Natural killer cell (primary cell): Measurements from ENCODE around the gene TPT1. TPM values are rescaled to one million over a fixed set of nuclear protein-coding genes. Genes with fewer than 3 reads are reported as not detected.

ENCODE experiments used
- ATAC-seq, 3 donors: fragments of 150-1000 bp in 2 of 3; fragments of 200-7000 bp in 1 of 3; cut with Tn5 transposase; 1 replicate in 1 of 3; 2 replicates in 2 of 3; pipeline ENCODE4 v1.10.0; 2021; ENCODE audit warnings: mild to moderate bottlenecking in 2 of 3, moderate library complexity in 2 of 3
- DNase-seq, 2 donors: peaks; one replicate each; pipeline versions ENCODE4 v3.0.0 to v3.0.0-alpha.2; 2013 to 2021; ENCODE audit warnings: mixed read lengths in 1 of 2
- H3K27ac ChIP-seq: one replicate; pipeline ENCODE4 v1.5.1; 2013; ENCODE audit warnings: mild to moderate bottlenecking, low read length
- H3K27me3 ChIP-seq: one replicate; pipeline ENCODE4 v1.6.1; 2013; ENCODE audit warnings: low read length; ENCODE audit not compliant: control insufficient read depth, insufficient read depth
- H3K36me3 ChIP-seq: one replicate; pipeline ENCODE4 v1.6.1; 2013; ENCODE audit warnings: low read length; ENCODE audit not compliant: control insufficient read depth, insufficient read depth
- H3K4me1 ChIP-seq: one replicate; pipeline ENCODE4 v1.6.1; 2013; ENCODE audit warnings: low read length; ENCODE audit not compliant: control insufficient read depth, insufficient read depth
- H3K4me3 ChIP-seq: one replicate; pipeline ENCODE4 v1.5.1; 2013; ENCODE audit warnings: low read length
- H3K9me3 ChIP-seq: one replicate; pipeline ENCODE4 v1.6.1; 2013; ENCODE audit warnings: low read length; ENCODE audit not compliant: control insufficient read depth, insufficient read depth
- H3K27ac Mint-ChIP-seq, 2 donors: one replicate each; pipeline ENCODE4 v1.8.0; 2022; ENCODE audit warnings: mild to moderate bottlenecking in 2 of 2, mixed read lengths in 2 of 2, moderate library complexity in 1 of 2
- H3K27me3 Mint-ChIP-seq, 2 donors: one replicate each; pipeline ENCODE4 v1.8.0; 2022; ENCODE audit warnings: low read depth in 2 of 2, mixed read lengths in 2 of 2
- H3K36me3 Mint-ChIP-seq: one replicate; pipeline ENCODE4 v1.8.0; 2022; ENCODE audit warnings: mixed read lengths
- H3K4me1 Mint-ChIP-seq, 2 donors: one replicate each; pipeline ENCODE4 v1.8.0; 2022; ENCODE audit warnings: mixed read lengths in 2 of 2
- H3K4me3 Mint-ChIP-seq: one replicate; pipeline ENCODE4 v1.8.0; 2022; ENCODE audit warnings: mild to moderate bottlenecking, moderate library complexity, mixed read lengths
- H3K9me3 Mint-ChIP-seq, 2 donors: one replicate each; pipeline ENCODE4 v1.8.0; 2022; ENCODE audit warnings: mixed read lengths in 2 of 2
- WGBS: methylation state at CpG from one replicate; pipeline ENCODE4 v1.1.7; 2013; ENCODE audit warnings: missing lambda C conversion rate; ENCODE audit not compliant: insufficient coverage; 5-methylcytosine and 5-hydroxymethylcytosine counted together
- intact Hi-C: fragments of 100-400 bp; cut with micrococcal nuclease; formaldehyde crosslinking; loops from one replicate; pipeline ENCODE4 v1.14.2; 2022
- total RNA-seq, 4 donors: library from RNA; stranded (reverse); fragments of 120-200 nt in 1 of 4; gene quantifications; one replicate each; pipeline versions ENCODE4 v1.2.3 to v1.2.4, GENCODE V29; 2013 to 2022
- TF ChIP-seq, protein P1 (sequence below): fragments of 200-600 bp; IDR thresholded peaks from one replicate; pipeline ENCODE4 v1.8.0; 2022; ENCODE audit warnings: antibody characterized with exemption

Gene TPT1
- total RNA-seq, 3 donors from 2014 or later (not counting 1 experiment from before 2014, with no cell fraction given): 2,606 to 3,166 (median 3,085) TPM

DNA sequence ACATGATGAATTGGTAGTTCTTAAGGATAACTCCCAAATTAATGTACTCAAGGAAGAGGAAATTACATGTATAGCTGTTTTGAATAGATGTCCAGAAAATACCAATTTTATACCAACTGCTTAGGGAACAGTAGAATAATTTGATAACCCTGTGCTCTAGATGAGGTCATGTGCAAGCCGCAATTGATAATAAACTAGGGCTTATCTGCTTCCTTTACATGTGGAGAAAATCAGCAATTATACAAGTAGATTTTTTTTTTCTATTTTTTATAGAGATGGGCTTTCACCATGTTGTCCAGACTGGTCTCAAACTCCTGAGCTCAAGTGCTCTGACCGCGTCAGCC lies 9.3 kb downstream of the TPT1 start:
- TF ChIP-seq, protein P1, sequence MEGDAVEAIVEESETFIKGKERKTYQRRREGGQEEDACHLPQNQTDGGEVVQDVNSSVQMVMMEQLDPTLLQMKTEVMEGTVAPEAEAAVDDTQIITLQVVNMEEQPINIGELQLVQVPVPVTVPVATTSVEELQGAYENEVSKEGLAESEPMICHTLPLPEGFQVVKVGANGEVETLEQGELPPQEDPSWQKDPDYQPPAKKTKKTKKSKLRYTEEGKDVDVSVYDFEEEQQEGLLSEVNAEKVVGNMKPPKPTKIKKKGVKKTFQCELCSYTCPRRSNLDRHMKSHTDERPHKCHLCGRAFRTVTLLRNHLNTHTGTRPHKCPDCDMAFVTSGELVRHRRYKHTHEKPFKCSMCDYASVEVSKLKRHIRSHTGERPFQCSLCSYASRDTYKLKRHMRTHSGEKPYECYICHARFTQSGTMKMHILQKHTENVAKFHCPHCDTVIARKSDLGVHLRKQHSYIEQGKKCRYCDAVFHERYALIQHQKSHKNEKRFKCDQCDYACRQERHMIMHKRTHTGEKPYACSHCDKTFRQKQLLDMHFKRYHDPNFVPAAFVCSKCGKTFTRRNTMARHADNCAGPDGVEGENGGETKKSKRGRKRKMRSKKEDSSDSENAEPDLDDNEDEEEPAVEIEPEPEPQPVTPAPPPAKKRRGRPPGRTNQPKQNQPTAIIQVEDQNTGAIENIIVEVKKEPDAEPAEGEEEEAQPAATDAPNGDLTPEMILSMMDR: no peak
- WGBS: 98% methylated on average over 2 of the region's 3 CpGs
- no peak overlapping the region for H3K27ac ChIP-seq
- peaks cover 62 to 73% of the 10 kb centered on the region in 2 donors for H3K4me1 Mint-ChIP-seq
- no peaks in the 10 kb centered on the region for H3K27me3 ChIP-seq
- H3K36me3 Mint-ChIP-seq: peaks cover 6% of the 10 kb centered on the region
- no peaks in the 10 kb centered on the region for H3K9me3 ChIP-seq
- no peak overlapping the region for H3K4me3 ChIP-seq
- peak overlapping the region; percentile 65 to 67 for H3K27ac Mint-ChIP-seq
- intact Hi-C loops: no loop called here
- no peak for DNase-seq
- H3K9me3 Mint-ChIP-seq: no peaks in the 10 kb centered on the region
- H3K4me3 Mint-ChIP-seq: no peak overlapping the region
- peaks cover 51% of the 10 kb centered on the region for H3K4me1 ChIP-seq
- H3K27me3 Mint-ChIP-seq: no peaks in the 10 kb centered on the region
- peaks cover 11% of the 10 kb centered on the region for H3K36me3 ChIP-seq
- ATAC-seq: no peak

DNA sequence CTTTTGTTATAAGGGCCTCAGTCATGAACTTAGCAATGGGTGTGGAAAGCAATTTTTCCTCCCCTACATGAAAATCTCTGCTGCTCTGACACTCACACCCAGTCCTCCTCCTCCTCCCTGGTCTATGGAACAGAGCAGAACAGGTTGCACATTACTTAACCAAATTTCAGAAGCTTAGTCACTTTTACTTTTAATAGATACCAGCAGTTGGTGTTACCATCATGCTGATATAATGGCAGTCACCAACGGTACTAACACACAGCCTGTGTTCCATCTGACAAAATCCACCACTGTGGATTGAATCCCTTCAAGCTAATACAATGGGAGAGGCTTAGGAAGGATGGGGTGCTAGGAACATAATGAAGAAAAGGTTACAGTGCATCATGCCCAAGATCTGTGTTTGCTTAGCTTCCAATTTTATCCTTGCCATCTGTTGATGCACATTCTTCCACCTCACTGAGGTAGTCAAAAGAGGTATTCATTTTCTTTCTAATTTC lies 9.8 kb downstream of the TPT1 start:
- DNase-seq (no peak), ATAC-seq (no peak)
- Mint-ChIP-seq H3K4me1 (peaks cover 57 to 68% of the 10 kb centered on the region in 2 donors), H3K36me3 (peaks cover under 1% of the 10 kb centered on the region), H3K27me3 (no peaks in the 10 kb centered on the region), H3K9me3 (no peaks in the 10 kb centered on the region), H3K4me3 (no peak overlapping the region), H3K27ac (peak overlapping the region; percentile 65 to 67)
- H3K4me3 ChIP-seq: no peak overlapping the region
- intact Hi-C loops: no loop called here
- no peaks in the 10 kb centered on the region for H3K9me3 ChIP-seq
- WGBS: 80% methylated on average over 1 of the region's 1 CpG
- TF ChIP-seq, protein P1: no peak
- no peaks in the 10 kb centered on the region for H3K27me3 ChIP-seq
- no peak overlapping the region for H3K27ac ChIP-seq
- H3K4me1 ChIP-seq: peaks cover 49% of the 10 kb centered on the region
- H3K36me3 ChIP-seq: peaks cover 6% of the 10 kb centered on the region

DNA sequence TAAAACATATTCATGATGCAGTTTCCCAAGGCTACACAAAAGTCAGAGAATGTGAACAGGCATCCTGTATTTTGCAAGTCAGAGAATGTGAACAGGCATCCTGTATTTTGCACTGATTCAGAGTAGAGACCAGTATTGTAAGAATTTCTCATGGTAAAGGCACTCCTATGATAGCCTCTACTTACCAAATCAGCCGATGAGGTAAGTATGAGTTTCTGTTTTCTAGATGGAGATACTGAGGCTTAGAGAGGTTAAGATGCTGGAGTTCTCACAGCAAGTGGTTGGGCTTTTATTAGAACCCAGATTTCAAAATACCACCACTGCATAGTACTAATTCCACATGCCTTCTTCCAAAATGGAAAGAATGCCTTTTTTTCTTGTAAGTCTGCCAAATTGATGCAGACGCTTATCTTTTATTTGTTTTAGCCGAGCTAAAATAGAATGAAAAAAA lies 12.3 kb downstream of the TPT1 start:
- Histone ChIP-seq H3K27ac (no peak overlapping the region), H3K4me1 (peaks cover 27% of the 10 kb centered on the region), H3K4me3 (no peak overlapping the region), H3K9me3 (no peaks in the 10 kb centered on the region), H3K27me3 (no peaks in the 10 kb centered on the region), H3K36me3 (no peaks in the 10 kb centered on the region)
- 82% methylated on average over 2 of the region's 3 CpGs for WGBS
- DNase-seq: no peak
- no peaks in the 10 kb centered on the region for H3K27me3 Mint-ChIP-seq
- intact Hi-C loops: no loop called here
- peaks cover 33 to 45% of the 10 kb centered on the region in 2 donors for H3K4me1 Mint-ChIP-seq
- ATAC-seq: no peak
- H3K4me3 Mint-ChIP-seq: peak overlapping the region; percentile 55
- no peaks in the 10 kb centered on the region for H3K36me3 Mint-ChIP-seq
- H3K9me3 Mint-ChIP-seq: no peaks in the 10 kb centered on the region
- TF ChIP-seq, protein P1: no peak
- no peak overlapping the region for H3K27ac Mint-ChIP-seq
